DLD1 (cell line): Measurements from ENCODE around the gene FCHO2.
"Not testable (repeated sequence)": the region's sequence is repeated elsewhere in the genome, so short reads cannot be mapped to it uniquely, and the experiment has no call there.

Source experiments
- in situ Hi-C: cut with HindIII; loops from 2 replicates; pipeline ENCODE4 v1.10.0; 2017; ENCODE audit warnings: low sequenced_read_pairs

Gene FCHO2

DNA sequence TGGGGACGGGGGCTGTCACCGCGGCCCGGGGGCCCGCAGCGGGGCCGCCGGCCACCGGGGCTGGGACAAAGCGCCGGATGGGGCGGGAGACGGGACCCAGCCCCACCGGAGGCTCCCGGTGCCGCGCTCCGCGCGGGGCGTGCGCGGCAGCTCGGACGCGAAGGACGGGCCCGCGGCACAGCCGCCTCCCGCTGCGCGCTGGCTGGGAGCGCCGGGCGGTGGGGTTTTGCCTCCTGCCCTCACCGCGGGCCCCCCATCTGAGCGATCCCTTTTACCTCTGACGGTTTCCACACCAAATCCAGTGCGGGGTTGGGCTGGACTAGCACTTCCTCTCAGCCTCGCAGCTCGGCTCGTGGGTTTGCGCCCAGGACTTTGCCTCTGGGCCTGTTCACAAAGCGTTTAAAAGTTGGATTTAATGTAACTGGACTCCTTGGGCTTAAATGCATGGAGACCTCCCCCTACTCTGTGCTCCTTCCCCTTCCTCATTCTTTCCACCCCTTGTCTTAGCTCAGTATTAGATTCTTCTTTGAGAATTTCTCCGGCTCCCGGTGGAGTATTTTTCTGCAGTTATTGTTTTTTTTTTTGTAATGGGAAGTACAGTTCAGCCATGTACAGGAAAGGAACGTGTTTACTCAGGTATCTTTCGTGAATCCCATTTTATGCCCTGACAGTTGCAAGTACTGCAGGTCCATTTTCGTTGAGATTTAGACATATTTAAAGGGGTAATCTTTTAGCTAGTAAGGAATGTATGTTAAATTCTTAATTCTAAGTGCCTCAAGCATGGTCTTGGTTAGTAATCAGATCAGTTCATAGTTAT, 691 bp downstream of the FCHO2 start:
- in situ Hi-C loops, result no loop called here

DNA sequence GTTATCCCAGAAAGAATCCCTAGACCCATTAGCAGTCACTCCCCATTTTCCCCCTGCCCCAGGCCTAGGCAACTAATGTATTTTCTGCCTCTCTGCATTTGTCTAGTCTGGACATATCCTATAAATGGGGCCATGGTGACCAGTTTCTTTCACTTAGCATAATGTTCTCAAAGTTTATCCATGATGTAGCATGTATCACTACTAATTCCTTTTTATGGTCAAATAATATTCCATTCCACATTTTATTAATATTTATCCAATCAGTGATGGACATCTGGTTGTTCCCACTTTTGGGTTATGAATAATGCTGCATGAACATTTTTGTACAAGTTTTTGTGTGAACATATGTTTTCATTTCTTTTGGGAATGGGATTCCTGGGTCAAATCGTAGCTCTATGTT, 1.5 kb downstream of the FCHO2 start:
- in situ Hi-C loops, result no loop called here

DNA sequence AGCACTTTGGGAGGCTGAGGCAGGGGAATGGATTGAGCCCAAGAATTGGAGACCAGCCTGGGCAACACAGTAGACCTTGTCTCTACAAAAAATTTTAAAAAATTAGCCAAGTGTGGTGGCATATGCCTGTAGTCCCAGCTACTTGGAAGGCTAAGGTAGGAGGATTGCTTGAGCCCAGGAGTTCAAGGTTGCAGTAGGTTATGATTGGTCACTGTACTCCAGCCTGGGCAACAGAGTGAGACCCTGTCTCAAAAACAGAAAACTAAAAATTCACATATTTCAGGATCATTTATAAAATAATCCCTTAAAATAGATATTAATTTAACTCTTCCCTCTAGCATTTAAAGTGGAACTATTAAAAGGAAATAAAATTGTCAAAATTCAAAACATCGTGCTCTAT, 3.4 kb downstream of the FCHO2 start:
- in situ Hi-C loops, result no loop called here

DNA sequence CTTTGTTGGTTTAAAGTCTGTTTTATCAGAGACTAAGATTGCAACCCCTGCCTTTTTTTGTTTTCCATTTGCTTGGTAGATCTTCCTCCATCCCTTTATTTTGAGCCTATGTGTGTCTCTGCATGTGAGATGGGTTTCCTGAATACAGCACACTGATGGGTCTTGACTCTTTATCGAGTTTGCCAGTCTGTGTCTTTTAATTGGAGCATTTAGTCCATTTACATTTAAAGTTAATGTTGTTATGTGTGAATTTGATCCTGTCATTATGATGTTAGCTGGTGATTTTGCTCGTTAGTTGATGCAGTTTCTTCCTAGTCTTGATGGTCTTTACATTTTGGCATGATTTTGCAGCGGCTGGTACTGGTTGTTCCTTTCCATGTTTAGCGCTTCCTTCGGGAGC, 18.6 kb downstream of the FCHO2 start:
- in situ Hi-C loops, result not testable (repeated sequence)

DNA sequence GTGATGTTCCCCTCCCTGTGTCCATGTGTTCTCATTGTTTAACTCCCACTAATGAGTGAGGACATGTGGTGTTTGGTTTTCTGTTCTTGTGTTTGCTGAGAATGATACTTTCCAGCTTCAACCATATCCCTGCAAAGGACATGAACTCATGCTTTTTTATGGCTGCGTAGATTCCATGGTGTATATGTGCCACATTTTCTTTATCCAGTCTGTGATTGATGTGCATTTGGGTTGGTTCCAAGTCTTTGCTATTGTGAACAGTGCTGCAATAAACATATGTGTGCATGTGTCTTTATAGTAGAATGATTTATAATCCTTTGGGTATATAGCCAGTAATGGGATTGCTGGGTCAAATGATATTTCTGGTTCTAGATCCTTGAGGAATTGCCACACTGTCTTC, 21.0 kb downstream of the FCHO2 start:
- in situ Hi-C loops, result not testable (repeated sequence)

DNA sequence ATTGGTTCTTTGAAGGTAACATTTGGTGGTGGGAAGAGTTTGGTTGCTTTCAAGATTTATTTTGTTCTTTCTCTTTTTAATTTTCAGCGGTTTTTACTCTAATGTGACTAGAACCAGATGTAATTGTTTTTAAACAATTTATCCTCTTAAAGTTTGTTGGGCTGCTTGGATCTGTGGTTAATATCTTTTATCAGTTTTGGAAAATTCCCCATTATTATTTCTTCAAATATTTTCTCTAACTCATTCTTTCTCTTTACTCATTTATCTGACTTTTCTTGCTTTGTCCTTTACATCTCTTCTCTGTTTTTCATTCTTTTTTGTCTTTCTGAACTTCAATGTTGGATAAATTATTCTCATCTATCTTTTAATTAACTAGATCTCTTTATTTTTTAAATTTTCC, 29.9 kb downstream of the FCHO2 start:
- in situ Hi-C loops, result no loop called here

DNA sequence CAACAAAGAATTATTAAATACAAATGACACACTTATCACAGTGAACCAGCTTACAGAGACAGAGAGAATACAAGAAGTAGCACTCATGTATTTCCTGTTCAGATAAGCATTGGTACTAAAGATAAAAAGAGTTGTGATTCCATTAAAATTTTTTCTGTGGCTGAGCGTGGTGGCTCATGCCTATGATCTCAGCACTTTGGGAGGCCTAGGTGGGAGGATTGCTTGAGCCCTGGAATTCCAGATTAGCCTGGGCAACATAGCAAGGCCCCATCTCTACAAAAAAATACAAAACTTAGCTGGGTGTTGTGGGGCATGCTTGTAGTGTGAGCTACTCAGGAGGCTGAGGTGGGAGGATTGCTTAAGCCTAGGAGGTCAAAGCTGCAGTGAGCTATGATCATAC, 32.9 kb downstream of the FCHO2 start:
- in situ Hi-C loops, result no loop called here

DNA sequence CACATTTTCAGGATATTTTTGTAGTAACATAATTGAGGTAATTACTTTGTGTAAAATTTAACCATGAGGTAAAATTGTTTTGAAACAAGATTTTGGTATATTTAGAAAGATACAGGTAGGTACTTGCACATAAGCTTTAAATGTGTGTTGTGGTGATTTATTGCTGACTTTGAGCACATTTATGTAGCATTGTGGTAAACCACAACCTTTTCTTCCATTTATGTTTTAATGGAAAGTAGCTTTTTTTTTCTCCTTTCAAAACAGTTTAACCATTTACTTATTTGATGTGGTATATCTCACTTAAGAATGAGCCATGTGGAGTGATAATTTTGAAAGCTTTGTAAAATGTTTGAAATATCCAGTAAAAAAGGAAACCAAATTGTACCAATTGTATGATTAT, 35.6 kb downstream of the FCHO2 start:
- in situ Hi-C loops, result no loop called here

DNA sequence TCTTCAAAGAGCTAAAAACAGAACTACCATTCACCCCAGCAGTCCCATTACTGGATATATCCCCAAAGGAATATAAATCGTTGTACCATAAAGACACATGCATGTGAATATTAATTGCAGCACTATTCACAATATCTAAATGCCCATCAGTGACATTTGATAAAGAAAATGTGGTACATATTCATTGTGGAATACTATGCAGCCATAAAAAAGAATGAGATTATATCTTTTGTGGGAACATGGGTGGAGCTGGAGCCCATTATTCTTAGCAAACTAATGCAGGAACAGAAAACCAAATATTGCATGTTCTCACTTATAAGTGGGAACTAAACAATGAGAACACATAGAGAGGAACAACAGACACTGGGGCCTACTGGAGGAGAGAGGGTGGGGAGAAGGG, 38.7 kb downstream of the FCHO2 start:
- in situ Hi-C loops, result no loop called here

DNA sequence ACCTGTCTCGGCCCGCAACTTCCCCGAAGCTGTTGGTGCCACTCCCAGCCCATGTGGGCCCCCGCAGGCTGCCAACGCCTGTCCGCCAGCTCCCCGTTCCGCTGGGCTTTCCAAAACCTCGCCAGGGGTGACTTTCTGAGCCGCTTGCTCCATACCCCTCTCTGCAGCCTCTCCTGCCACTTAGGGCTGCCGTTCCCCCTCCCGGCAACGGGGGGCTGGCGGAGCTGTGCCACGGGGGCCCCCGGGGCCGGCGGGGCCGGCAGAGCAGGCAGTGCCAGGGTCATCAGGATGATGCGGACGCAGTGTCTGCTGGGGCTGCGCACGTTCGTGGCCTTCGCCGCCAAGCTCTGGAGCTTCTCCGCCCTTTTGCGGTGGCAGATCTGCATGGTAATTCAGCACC, 40.8 kb downstream of the FCHO2 start:
- in situ Hi-C loops, result no loop called here

DNA sequence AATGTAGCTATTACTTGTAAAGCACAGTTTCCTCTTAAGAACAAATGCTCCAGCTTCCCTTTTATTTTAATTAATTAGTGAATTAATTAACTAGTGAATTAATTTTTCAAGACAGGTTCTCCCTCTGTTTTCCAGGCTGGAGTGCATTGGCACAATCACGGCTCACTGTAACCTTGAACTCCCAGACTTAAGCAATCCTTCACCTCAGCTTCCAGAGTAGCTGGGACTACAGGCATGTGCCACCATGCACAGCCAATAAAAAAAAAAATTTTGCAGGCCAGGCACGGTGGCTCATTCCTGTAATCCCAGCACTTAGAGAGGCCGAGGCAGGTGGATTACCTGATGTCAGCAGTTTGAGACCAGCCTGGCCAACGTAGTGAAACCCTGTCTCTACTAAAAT, 44.1 kb downstream of the FCHO2 start:
- in situ Hi-C loops, result no loop called here

DNA sequence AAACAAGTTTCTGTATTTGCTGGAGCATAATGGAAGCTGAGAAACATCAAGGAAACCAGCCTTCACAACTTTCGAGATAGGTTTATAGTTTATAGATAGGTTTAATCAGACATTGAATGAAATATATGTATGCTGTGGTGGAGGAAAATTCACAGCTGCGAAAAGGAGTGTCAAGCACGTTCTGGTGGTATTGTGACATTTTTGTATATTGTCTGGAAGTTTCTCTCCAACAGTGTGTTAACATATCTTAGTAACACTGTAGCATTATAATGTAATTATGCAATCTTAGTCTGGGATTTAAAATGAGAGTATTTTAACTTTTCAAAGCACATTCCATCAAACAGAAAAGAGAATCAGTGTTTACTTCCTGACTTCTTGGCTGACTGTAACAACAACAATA, 50.0 kb downstream of the FCHO2 start:
- in situ Hi-C loops, result no loop called here

DNA sequence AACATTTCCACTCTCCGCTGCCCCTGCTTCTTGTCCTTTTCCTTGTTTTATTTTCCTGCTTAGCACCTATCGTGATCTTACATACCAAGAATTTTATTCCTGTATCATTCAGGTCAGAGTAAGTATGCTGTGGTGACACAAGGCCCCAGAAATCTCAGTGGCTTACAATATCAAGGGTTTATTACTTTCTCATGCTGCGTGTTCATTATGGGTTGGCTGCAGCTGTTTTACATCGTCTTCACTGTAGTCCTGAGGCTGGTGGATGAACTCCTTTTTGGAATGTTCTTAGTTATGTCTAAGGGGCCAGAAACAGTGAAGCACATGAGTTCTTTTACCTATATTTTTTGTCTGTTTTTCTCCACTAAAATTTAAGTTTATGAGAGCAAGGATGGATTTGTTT, 51.2 kb downstream of the FCHO2 start:
- in situ Hi-C loops, result no loop called here

DNA sequence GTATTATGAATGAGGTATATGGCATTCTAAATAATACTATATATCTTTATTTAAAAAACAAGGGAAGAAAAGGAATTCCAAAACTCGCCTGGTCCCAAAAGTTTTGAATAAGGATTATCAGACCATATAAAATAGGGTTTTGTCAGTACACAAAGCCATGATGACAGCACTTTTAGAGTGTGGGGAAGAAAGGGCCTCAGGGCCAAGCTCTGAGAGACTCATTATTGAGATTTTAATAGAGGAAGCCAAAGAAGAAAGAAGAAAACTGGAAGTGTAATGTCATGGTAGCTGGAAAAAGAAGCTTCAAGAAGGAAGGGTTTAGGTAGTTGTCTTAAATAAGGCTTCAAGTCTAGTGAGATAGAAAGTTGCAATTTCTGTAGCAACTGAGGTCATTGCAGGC, 53.0 kb downstream of the FCHO2 start:
- in situ Hi-C loops, result no loop called here

DNA sequence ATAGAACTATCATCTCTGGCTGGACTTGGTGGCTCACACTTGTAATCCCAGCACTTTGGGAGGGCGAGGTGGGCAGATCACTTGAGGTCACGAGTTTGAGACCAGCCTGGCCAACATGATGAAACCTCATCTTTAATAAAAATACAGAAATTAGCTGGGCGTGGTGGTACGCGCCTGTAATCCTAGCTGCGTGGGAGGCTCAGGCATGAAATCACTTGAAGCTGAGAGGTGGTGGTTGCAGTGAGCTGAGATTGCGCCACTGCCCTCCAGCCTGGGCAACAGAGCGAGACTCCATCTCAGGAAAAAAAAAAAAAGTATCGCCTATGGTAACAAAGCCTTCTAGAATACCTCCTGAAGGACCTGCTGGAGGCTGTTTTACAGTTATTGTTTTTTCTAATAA, 55.8 kb downstream of the FCHO2 start:
- in situ Hi-C loops, result not testable (repeated sequence)

DNA sequence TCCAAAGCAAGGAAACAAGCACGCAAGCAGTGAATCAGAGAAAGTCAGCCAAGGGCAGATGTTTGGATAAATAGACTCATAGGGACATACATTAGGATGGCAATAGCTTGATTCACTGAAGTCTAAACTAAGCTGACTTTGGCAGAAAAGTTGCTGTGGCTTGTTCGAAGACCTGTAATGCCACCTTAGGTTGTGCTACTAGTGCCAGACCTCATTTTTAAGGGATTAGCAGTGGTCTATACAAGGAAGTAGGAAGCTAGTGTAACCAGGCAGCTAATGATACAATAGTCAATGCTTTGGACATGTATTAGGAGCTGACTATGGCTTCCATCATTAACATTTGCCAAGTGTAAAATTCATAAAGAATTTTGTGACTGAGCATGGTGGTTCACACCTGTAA, 63.1 kb downstream of the FCHO2 start:
- in situ Hi-C loops, result no loop called here

DNA sequence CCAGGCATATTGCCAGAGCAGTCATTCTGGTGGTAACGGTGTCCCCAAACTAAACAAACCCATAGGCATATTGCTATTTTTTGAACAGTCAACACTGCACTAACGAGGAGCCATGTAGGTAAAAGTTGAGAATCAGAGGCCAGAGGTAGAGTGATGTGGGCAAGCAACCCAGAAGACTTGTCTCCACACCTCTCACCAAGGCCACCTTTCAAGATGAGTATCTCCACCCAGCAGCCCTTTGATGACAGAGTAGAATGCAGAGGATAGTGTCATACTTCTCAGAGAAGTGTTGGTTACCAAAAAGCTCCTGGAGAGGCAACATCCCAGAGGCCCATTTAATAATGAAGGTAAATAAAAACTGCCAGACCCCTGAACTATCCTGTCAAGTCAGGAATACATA, 63.9 kb downstream of the FCHO2 start:
- in situ Hi-C loops, result no loop called here

DNA sequence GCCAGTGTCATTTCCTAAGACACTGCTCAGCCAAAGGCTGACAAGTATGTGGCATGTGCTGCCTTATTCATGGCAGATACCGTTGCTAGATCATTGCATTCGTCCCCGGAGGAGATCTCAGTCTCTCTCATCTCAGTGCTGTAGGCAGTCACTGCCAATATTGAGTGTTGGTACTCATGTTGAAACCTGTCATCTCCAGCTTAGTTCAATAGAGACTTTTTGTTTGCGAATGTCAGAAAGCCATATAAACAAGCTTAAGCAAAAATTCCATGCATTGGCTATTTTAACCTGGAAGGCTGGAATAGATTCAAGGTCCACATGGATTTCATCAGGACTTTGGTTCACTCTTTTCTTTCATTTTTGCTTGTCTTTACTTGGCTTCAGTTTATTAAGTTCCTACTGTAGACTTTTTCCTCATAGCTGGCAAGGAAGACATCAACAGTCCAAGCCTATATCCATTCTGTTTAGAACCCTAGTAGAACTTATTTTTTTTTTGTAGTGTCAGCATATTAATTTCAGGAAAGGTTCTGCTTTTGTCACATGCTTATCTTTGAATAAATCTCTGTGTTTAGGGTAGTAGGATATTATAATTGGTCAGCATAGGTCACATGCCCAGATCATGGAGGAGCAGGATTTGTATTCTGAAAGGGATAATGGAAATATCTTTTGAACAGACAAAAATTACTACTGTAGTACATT, 66.8 kb downstream of the FCHO2 start:
- in situ Hi-C loops, result no loop called here

DNA sequence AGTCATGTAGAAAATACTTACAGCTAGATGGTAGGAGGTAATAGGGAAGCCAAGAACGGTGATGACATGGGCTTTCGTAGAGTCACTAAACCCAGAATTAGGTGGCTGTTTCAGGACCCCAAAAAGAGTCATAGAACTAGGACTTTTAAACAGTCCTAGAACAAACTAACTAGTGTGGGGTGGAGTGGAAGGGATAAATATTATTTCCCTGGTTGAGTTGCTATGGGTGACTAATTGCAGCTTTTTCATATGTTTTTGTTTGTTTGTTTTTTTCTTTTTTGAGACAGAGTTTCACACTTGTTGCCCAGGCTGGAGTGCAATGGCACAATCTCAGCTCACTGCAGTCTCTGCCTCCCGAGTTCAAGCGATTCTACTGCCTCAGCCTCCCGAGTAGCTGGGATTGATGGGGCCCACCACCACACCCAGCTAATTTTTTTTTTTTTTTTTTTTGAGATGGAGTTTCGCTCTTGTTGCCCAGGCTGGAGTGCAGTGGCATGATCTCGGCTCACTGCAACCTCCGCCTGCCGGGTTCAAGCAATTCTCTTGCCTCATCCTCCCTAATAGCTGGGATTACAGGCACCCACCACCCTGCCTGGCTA, 69.2 kb downstream of the FCHO2 start:
- in situ Hi-C loops, result not testable (repeated sequence)

DNA sequence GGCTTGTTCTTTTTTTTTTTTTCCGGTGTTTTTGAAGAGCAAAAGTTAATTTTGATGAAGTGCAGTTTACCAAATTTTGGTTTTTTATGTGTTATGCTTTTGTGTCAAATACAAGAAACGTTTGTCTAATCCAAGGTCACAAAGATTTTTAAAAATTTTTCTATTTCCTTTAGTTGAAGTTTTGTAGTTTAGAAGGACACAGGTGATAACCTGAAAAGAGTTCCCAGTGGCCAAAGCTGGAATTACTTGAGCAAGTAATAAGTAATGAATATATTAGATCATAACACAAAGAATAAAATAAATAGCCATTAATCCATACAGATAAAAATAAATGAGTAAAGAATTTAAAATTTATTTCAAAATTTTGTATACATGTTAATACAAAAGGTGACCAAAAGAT, 71.5 kb downstream of the FCHO2 start:
- in situ Hi-C loops, result no loop called here

DNA sequence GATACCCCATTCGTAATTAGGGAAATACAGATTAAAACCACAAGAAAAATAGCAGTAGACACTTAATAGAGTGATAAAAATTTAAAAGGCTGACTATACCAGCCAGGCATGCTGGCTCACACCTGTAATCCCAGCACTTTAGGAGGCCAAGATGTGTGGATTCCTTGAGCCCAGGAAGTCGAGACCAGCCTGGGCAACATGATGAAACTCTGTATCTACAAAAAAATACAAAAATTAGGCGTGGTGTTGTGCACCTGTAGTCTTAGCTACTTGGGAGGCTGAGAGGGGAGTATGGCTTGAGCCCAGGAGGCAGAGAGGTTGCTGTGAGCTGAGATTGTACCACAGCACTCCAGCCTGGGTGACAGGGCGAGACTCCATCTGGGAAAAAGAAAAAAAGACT, 72.0 kb downstream of the FCHO2 start:
- in situ Hi-C loops, result no loop called here

DNA sequence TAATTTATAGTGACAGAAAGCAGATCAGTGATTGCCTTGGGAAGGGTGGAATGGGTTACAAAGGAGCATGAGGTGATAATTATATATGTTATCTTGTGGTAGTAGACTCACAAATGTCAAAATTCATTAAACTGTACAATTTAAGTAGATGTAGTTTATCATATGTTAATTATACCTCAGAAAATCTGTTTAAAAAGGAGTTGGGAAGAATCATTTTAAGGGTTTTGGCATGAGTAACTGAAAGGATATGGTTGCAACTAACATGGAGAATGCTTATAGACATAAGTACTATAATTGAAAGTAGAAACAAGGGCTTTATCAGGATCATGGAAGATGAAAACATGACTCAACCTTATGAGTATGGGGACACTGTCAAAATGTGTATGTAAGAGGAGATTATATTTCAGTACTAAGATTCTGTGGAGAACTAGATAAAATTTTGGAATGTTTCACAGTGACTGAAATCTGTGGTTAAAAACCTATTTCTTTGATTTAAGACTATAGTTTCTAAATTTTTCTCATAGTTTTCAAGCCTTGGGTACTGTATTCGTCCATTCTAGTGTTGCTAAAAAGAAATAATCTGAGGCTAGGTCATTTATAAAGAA, 73.3 kb downstream of the FCHO2 start:
- in situ Hi-C loops, result no loop called here
